Measurements from ENCODE around the gene RAPGEF5.
"Not testable (repeated sequence)": the region's sequence is repeated elsewhere in the genome, so short reads cannot be mapped to it uniquely, and the experiment has no call there.

Gene RAPGEF5

DNA sequence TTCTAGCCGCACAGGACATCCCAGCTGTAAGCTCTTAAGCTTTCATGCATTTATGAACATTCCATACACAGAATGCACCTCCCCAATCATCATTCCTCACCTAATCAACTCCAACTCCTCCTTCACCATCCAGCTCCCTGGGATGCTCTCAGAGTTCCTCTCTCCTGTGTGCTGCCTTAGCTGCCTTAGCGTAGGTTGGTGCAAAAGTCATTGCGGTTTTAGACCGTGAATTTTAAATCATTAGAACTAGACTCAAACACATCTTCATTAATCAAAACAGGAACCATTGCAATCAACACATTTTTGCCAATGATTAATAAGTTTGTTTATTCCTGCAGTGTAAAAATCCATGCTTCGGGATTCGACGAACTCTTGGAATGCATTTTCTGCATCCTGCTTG lies 251.4 kb downstream of the RAPGEF5 start:
- H3K4me3 ChIP-seq (ENCODE audit: low read depth, low read length), result no peak overlapping the region
- no peak overlapping the region for H3K9ac ChIP-seq (ENCODE audit: low read length)
- H3K36me3 ChIP-seq (ENCODE audit: control insufficient read depth, insufficient read depth, low read length), result no peaks in the 10 kb centered on the region
- H3K27me3 ChIP-seq (ENCODE audit: control insufficient read depth, insufficient read depth, low read length), result no peaks in the 10 kb centered on the region
- no peak overlapping the region for H3K27ac ChIP-seq (ENCODE audit: low read depth, low read length)
- H3K4me1 ChIP-seq (ENCODE audit: control insufficient read depth, insufficient read depth, low read length), result no peaks in the 10 kb centered on the region
- no peaks in the 10 kb centered on the region for H3K9me3 ChIP-seq (ENCODE audit: control insufficient read depth, insufficient read depth, low read depth, low read length)

DNA sequence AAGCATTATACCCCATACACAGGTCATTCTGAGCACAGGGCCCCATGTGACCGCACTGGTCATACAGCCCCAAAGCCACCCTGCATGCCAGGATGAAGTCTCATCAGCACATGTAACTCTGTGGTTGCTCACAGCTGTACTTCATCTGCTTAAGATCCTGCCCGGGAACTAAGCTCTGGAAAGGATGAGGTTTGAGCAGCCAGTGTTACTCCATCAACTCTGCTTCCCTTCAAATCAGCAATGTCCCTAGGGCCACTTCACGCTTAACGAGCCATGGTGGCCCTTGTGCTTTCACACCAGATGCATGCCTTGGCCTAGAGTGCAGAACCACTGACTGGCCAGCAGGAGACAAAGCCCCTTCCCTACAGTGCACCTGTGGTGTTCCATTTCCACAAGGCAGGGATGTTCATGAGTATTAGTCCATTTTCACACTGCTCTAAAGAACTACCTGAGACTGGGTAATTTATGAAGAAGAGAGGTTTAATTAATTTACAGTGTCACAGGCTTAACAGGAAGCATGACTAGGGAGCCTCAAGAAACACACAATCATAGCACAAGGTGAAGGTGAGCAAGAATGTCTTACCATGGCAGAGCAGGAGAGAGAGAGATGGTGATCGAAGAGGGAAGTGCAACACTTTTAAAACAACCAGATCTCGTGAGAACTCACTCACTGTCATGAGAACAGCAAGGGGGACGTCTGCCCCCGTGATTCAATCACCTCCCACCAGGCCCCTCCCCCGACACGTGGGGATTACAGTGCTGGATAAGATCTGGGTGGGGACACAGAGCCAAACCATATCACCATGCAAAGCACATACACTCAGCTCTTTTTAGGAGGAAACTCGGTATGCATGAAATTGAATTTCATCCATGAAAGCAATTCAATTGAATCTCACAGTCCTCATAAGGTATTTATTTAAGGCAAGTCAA lies 262.3 kb downstream of the RAPGEF5 start:
- Histone ChIP-seq H3K27me3 (ENCODE audit: control insufficient read depth, insufficient read depth, low read length) (no peaks in the 10 kb centered on the region), H3K27ac (ENCODE audit: low read depth, low read length) (no peak overlapping the region)

DNA sequence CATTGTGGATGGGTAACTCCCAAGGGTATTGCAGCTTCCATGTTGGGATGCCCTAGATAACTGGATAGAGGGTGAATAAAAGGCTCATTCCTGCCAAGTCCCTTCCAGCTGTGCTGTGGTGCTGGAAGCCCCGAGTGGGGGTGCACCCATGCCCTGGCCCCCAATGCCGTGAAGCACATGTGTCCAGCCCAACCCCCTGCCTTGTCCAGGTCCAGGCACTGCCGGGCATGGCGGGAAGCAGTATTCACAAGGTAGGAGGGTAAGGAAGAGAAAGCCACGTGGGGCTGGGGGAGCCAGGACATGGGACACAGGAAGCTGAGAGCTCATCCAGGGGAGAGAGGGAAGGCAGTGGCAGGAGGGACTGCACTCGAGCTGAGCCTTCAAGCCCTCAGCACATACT lies 263.0 kb downstream of the RAPGEF5 start:
- Histone ChIP-seq H3K4me3 (ENCODE audit: low read depth, low read length) (no peak overlapping the region), H3K36me3 (ENCODE audit: control insufficient read depth, insufficient read depth, low read length) (no peaks in the 10 kb centered on the region), H3K4me1 (ENCODE audit: control insufficient read depth, insufficient read depth, low read length) (peaks cover 6% of the 10 kb centered on the region), H3K9me3 (ENCODE audit: control insufficient read depth, insufficient read depth, low read depth, low read length) (peaks cover 10% of the 10 kb centered on the region; the same call in 1 of the 2 replicates), H3K27me3 (ENCODE audit: control insufficient read depth, insufficient read depth, low read length) (no peaks in the 10 kb centered on the region), H3K27ac (ENCODE audit: low read depth, low read length) (no peak overlapping the region), H3K9ac (ENCODE audit: low read length) (no peak overlapping the region)

More for the DNA sequence above, 262.3 kb downstream of the RAPGEF5 start:
- H3K4me1 ChIP-seq (ENCODE audit: control insufficient read depth, insufficient read depth, low read length), result peaks cover 6% of the 10 kb centered on the region
- no peaks in the 10 kb centered on the region for H3K36me3 ChIP-seq (ENCODE audit: control insufficient read depth, insufficient read depth, low read length)
- no peak overlapping the region for H3K4me3 ChIP-seq (ENCODE audit: low read depth, low read length)
- H3K9ac ChIP-seq (ENCODE audit: low read length), result no peak overlapping the region
- H3K9me3 ChIP-seq (ENCODE audit: control insufficient read depth, insufficient read depth, low read depth, low read length), result peaks cover 8% of the 10 kb centered on the region; the same call in 1 of the 2 replicates

DNA sequence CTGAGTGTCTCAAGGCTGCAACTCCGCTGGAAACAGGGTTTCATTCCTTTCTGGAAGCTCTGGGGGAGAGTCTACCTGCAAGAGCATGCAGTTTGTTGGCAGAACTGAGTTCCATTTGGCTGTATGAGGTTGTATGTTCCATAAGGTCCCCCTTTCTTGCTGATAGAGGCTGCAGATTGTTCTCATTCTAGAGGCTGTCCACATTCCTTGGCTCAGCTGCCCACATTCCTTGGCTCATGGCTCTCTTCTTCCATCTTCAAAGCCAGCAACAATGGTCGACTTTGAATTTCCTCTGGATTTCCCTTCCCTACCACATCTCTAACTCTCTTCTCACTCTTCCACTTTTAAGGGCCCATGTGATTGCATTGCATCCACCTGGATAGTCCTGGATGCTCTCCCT lies 264.0 kb downstream of the RAPGEF5 start:
- H3K4me1 ChIP-seq (ENCODE audit: control insufficient read depth, insufficient read depth, low read length), result peaks cover 6% of the 10 kb centered on the region
- no peak overlapping the region for H3K4me3 ChIP-seq (ENCODE audit: low read depth, low read length)
- H3K36me3 ChIP-seq (ENCODE audit: control insufficient read depth, insufficient read depth, low read length), result no peaks in the 10 kb centered on the region
- H3K9me3 ChIP-seq (ENCODE audit: control insufficient read depth, insufficient read depth, low read depth, low read length), result peaks cover 16% of the 10 kb centered on the region; the same call in 1 of the 2 replicates
- H3K27ac ChIP-seq (ENCODE audit: low read depth, low read length), result no peak overlapping the region
- no peak overlapping the region for H3K9ac ChIP-seq (ENCODE audit: low read length)
- no peaks in the 10 kb centered on the region for H3K27me3 ChIP-seq (ENCODE audit: control insufficient read depth, insufficient read depth, low read length)

DNA sequence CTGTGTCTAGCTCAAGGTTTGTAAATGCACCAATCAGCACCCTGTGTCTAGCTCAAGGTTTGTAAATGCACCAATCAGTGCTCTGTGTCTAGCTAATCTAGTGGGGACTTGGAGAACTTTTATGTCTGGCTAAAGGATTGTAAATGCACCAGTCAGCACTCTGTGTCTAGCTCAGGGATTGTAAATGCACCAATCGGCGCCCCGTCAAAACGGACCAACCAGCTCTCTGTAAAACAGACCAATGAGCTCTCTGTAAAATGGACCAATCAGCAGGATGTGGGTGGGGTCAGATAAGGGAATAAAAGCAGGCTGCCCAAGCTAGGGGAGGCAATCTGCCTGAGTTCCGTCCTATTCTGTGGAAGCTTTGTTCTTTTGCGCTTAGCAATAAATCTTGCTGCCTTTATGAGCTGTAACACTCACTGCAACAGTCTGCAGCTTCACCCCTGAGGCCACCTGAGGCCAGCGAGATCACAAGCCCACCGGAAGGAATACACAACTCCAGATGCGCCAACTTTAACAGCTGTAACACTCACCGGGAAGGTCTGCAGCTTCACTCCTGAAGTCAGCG lies 265.9 kb downstream of the RAPGEF5 start:
- H3K27me3 ChIP-seq (ENCODE audit: control insufficient read depth, insufficient read depth, low read length); H3K4me3 ChIP-seq (ENCODE audit: low read depth, low read length); H3K9ac ChIP-seq (ENCODE audit: low read length); H3K36me3 ChIP-seq (ENCODE audit: control insufficient read depth, insufficient read depth, low read length); H3K4me1 ChIP-seq (ENCODE audit: control insufficient read depth, insufficient read depth, low read length); H3K27ac ChIP-seq (ENCODE audit: low read depth, low read length): not testable (repeated sequence)
- peaks cover 17% of the 10 kb centered on the region; the same call in 1 of the 2 replicates for H3K9me3 ChIP-seq (ENCODE audit: control insufficient read depth, insufficient read depth, low read depth, low read length)

DNA sequence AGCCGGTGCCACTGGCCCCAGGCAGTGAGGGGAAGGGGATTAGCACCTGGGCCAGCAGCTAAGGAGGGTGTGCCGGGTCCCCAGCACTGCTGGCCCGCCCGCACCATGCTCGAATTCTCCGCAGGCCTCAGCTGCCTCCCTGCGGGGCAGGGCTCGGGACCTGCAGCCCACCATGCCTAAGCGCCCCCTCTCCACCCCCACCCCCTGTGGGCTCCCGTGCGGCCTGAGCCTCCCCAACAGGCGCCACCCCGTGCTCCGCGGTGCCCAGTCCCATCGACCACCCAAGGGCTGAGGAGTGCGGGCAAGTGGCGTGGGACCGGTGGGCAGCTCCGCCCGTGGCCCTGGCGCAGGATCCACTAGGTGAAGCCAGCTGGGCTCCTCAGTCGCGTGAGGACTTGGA lies 266.4 kb downstream of the RAPGEF5 start:
- Histone ChIP-seq H3K9ac (ENCODE audit: low read length) (no peak overlapping the region), H3K4me1 (ENCODE audit: control insufficient read depth, insufficient read depth, low read length) (no peaks in the 10 kb centered on the region), H3K27ac (ENCODE audit: low read depth, low read length) (no peak overlapping the region)

DNA sequence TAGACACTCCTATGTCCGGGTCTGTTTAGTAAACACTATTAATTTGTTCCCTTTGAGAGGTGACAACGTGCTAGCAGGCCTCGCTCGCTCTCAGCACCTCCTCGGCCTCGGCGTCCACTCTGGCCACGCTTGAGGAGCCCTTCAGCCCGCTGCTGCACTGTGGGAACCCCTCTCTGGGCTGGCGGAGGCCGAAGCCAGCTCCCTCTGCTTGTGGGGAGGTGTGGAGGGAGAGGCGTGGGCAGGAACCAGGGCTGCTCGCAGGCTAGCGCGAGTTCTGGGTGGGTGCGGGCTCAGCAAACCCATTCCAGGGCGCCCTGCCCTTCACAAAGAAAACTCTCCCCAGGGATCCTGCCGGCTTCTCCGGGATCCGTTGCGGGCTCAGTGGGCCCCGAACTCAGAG lies 266.8 kb downstream of the RAPGEF5 start:
- no peak overlapping the region for H3K27ac ChIP-seq (ENCODE audit: low read depth, low read length)
- H3K9me3 ChIP-seq (ENCODE audit: control insufficient read depth, insufficient read depth, low read depth, low read length), result peaks cover 23% of the 10 kb centered on the region; the same call in 1 of the 2 replicates
- no peaks in the 10 kb centered on the region for H3K36me3 ChIP-seq (ENCODE audit: control insufficient read depth, insufficient read depth, low read length)
- no peak overlapping the region for H3K9ac ChIP-seq (ENCODE audit: low read length)
- no peaks in the 10 kb centered on the region for H3K27me3 ChIP-seq (ENCODE audit: control insufficient read depth, insufficient read depth, low read length)
- H3K4me1 ChIP-seq (ENCODE audit: control insufficient read depth, insufficient read depth, low read length), result no peaks in the 10 kb centered on the region
- no peak overlapping the region for H3K4me3 ChIP-seq (ENCODE audit: low read depth, low read length)

More for the DNA sequence above, 266.4 kb downstream of the RAPGEF5 start:
- no peaks in the 10 kb centered on the region for H3K27me3 ChIP-seq (ENCODE audit: control insufficient read depth, insufficient read depth, low read length)
- H3K36me3 ChIP-seq (ENCODE audit: control insufficient read depth, insufficient read depth, low read length), result no peaks in the 10 kb centered on the region
- no peak overlapping the region for H3K4me3 ChIP-seq (ENCODE audit: low read depth, low read length)
- peaks cover 22% of the 10 kb centered on the region; the same call in 1 of the 2 replicates for H3K9me3 ChIP-seq (ENCODE audit: control insufficient read depth, insufficient read depth, low read depth, low read length)

DNA sequence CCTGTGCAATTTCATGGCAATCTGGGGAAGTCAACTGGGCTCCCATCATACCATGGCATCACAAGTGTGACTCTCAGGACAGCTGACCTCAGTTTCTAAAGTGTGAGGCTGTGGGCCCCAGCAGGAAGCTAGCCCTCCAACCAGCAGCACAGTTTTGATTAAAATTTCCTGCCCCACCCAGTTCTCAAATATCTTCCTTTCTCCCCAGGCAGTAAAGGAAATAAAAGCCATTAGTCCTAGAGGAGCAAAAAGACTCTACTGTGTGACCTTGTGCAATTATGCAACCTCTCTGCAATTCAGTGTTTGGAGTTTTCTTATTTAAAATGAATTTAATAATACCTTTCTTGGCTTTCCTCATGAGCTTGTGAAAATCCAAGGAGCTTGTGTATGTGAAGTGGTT lies 268.1 kb downstream of the RAPGEF5 start:
- Histone ChIP-seq H3K27me3 (ENCODE audit: control insufficient read depth, insufficient read depth, low read length) (peaks cover 6% of the 10 kb centered on the region), H3K27ac (ENCODE audit: low read depth, low read length) (no peak overlapping the region), H3K9me3 (ENCODE audit: control insufficient read depth, insufficient read depth, low read depth, low read length) (peaks cover 23% of the 10 kb centered on the region; the same call in 1 of the 2 replicates), H3K36me3 (ENCODE audit: control insufficient read depth, insufficient read depth, low read length) (no peaks in the 10 kb centered on the region), H3K4me3 (ENCODE audit: low read depth, low read length) (no peak overlapping the region), H3K9ac (ENCODE audit: low read length) (no peak overlapping the region), H3K4me1 (ENCODE audit: control insufficient read depth, insufficient read depth, low read length) (no peaks in the 10 kb centered on the region)

DNA sequence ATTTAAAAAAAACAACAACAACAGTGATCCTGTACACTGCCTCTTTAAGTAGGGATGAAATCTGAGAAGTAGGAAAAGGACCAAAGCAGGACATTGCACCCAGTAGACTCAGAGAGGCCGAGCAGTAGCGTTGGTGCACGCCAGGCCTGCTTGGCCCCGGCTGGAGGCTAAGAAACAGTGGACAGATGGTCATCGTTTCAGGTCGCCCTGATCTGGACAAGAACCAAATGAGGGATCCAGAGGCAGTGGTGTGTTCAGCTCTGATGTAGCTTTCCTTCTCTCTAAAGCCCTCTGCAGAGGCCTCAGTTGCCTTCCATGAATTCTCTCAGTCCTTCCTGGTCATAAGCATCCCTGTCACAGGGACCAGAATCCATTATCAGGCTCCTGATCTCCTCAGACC lies 269.1 kb downstream of the RAPGEF5 start:
- Histone ChIP-seq H3K9me3 (ENCODE audit: control insufficient read depth, insufficient read depth, low read depth, low read length) (peaks cover 23% of the 10 kb centered on the region; the same call in 1 of the 2 replicates), H3K4me3 (ENCODE audit: low read depth, low read length) (no peak overlapping the region), H3K36me3 (ENCODE audit: control insufficient read depth, insufficient read depth, low read length) (no peaks in the 10 kb centered on the region), H3K27me3 (ENCODE audit: control insufficient read depth, insufficient read depth, low read length) (peaks cover 12% of the 10 kb centered on the region), H3K27ac (ENCODE audit: low read depth, low read length) (no peak overlapping the region), H3K9ac (ENCODE audit: low read length) (no peak overlapping the region), H3K4me1 (ENCODE audit: control insufficient read depth, insufficient read depth, low read length) (no peaks in the 10 kb centered on the region)

DNA sequence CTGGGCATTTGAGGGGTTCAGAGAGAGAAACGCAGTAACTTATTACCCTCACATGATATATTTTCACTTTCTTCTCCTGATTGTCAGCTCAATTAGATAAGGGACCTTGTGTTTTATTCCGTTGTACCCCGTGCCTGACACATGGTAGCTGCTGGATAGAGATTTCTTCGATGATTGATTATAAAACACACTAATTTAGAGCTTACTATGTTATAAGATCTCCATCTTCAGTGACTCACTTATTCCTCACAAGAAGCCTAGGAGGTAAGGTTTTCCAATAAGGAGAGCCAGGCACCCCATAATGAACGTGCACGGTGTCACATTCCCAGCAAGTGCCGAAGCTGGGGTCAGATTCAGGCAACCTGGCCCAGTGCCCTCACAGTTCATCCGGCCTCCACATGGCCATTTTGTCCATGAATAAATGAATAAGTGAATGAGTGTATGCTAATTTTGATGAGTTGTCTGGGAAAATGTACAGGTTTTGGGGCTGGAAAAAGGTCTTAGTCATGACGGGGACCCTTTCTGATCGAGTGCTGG lies 273.2 kb downstream of the RAPGEF5 start:
- Histone ChIP-seq H3K27ac (ENCODE audit: low read depth, low read length) (no peak overlapping the region), H3K27me3 (ENCODE audit: control insufficient read depth, insufficient read depth, low read length) (peaks cover 15% of the 10 kb centered on the region), H3K36me3 (ENCODE audit: control insufficient read depth, insufficient read depth, low read length) (no peaks in the 10 kb centered on the region), H3K4me3 (ENCODE audit: low read depth, low read length) (peak overlapping the region; percentile 70), H3K9me3 (ENCODE audit: control insufficient read depth, insufficient read depth, low read depth, low read length) (peaks cover 17% of the 10 kb centered on the region), H3K4me1 (ENCODE audit: control insufficient read depth, insufficient read depth, low read length) (no peaks in the 10 kb centered on the region), H3K9ac (ENCODE audit: low read length) (peak overlapping the region; percentile 50)
